SK-N-SH treated with all-trans-retinoic acid at 6 μM for 48 hours (cell line): ENCODE data around the gene SEC23A.
"Not testable (repeated sequence)": the region's sequence is repeated elsewhere in the genome, so short reads cannot be mapped to it uniquely, and the experiment has no call there.

Experiments used
- ATAC-seq: fragments of 200-7000 bp; cut with Tn5 transposase; 3 replicates; pipeline ENCODE4 v1.9.1; 2020; ENCODE audit warnings: mild to moderate bottlenecking, moderate library complexity
- ARNTL ChIP-seq: fragments of 450-650 bp; formaldehyde crosslinking; IDR thresholded peaks from 2 replicates; pipeline ENCODE4 v1.5.0; 2020; ENCODE audit warnings: low read depth, mild to moderate bottlenecking, moderate library complexity, borderline replicate concordance
- CREB5 ChIP-seq: fragments of 250-450 bp; sonication (Bioruptor Pico); IDR thresholded peaks from 2 replicates; pipeline ENCODE4 v1.5.1; 2020; ENCODE audit warnings: low read depth, mild to moderate bottlenecking, moderate library complexity
- CSDC2 ChIP-seq: fragments of 250-450 bp; sonication (Bioruptor Pico); IDR thresholded peaks from 2 replicates; pipeline ENCODE4 v1.5.0; 2020; ENCODE audit warnings: mild to moderate bottlenecking, moderate library complexity
- CSRNP3 ChIP-seq: fragments of 250-450 bp; sonication (Bioruptor Pico); IDR thresholded peaks from 2 replicates; pipeline ENCODE4 v1.5.1; 2021; ENCODE audit warnings: mild to moderate bottlenecking, moderate library complexity
- GLIS3 ChIP-seq: fragments of 250-450 bp; sonication (Bioruptor Pico); IDR thresholded peaks from 2 replicates; pipeline ENCODE4 v1.5.0; 2020; ENCODE audit warnings: mild to moderate bottlenecking, moderate library complexity
- OSR1 ChIP-seq: fragments of 250-450 bp; sonication (Bioruptor Pico); IDR thresholded peaks from 2 replicates; pipeline ENCODE4 v1.8.0; 2022; ENCODE audit warnings: moderate library complexity, mild to moderate bottlenecking, inconsistent platforms
- PATZ1 ChIP-seq: fragments of 250-450 bp; sonication (Bioruptor Pico); IDR thresholded peaks from 2 replicates; pipeline ENCODE4 v1.8.0; 2020; ENCODE audit warnings: mild to moderate bottlenecking, moderate library complexity, borderline replicate concordance
- POU6F1 ChIP-seq: fragments of 250-450 bp; sonication (Bioruptor Pico); IDR thresholded peaks from 2 replicates; pipeline ENCODE4 v1.8.0; 2021; ENCODE audit warnings: low read depth, mild to moderate bottlenecking, moderate library complexity, borderline replicate concordance
- PPARA ChIP-seq: fragments of 250-450 bp; sonication (Bioruptor Pico); IDR thresholded peaks from 2 replicates; pipeline ENCODE4 v1.5.0; 2020; ENCODE audit warnings: mild to moderate bottlenecking, borderline replicate concordance
- RARB ChIP-seq: fragments of 250-450 bp; sonication (Bioruptor Pico); IDR thresholded peaks from 2 replicates; pipeline ENCODE4 v1.8.0; 2021; ENCODE audit warnings: mild to moderate bottlenecking, moderate library complexity
- SNAI2 ChIP-seq: fragments of 250-450 bp; sonication (Bioruptor Pico); IDR thresholded peaks from 2 replicates; pipeline ENCODE4 v1.5.0; 2020; ENCODE audit warnings: mild to moderate bottlenecking, moderate library complexity
- TCF4 ChIP-seq: fragments of 250-450 bp; sonication (Bioruptor Pico); IDR thresholded peaks from 2 replicates; pipeline ENCODE4 v1.8.0; 2021; ENCODE audit warnings: mild to moderate bottlenecking, moderate library complexity, borderline replicate concordance
- TOX ChIP-seq: fragments of 250-450 bp; sonication (Bioruptor Pico); IDR thresholded peaks from 2 replicates; pipeline ENCODE4 v1.8.0; 2021; ENCODE audit warnings: mild to moderate bottlenecking, moderate library complexity, borderline replicate concordance
- TSHZ2 ChIP-seq: fragments of 250-450 bp; sonication (Bioruptor Pico); IDR thresholded peaks from 2 replicates; pipeline ENCODE4 v1.5.0; 2020; ENCODE audit warnings: mild to moderate bottlenecking, moderate library complexity
- ZC3H10 ChIP-seq: fragments of 250-450 bp; sonication (Bioruptor Pico); IDR thresholded peaks from 2 replicates; pipeline ENCODE4 v1.5.1; 2021; ENCODE audit warnings: mild to moderate bottlenecking, moderate library complexity
- ZFP3 ChIP-seq: fragments of 250-450 bp; sonication (Bioruptor Pico); IDR thresholded peaks from 2 replicates; pipeline ENCODE4 v1.5.0; 2020; ENCODE audit warnings: mild to moderate bottlenecking, moderate library complexity
- ZFP30 ChIP-seq: fragments of 450-650 bp; formaldehyde crosslinking; IDR thresholded peaks from 2 replicates; pipeline ENCODE4 v1.5.0; 2022; ENCODE audit warnings: mild to moderate bottlenecking, moderate library complexity
- ZNF565 ChIP-seq: fragments of 450-650 bp; formaldehyde crosslinking; conservative IDR thresholded peaks from 2 replicates; pipeline ENCODE4 v1.5.0; 2020; ENCODE audit warnings: low read depth, mild to moderate bottlenecking, moderate library complexity
- ZNF70 ChIP-seq: fragments of 450-650 bp; formaldehyde crosslinking; IDR thresholded peaks from 2 replicates; pipeline ENCODE4 v1.5.0; 2020; ENCODE audit warnings: mild to moderate bottlenecking, moderate library complexity
- ZNF8 ChIP-seq: fragments of 450-650 bp; formaldehyde crosslinking; IDR thresholded peaks from 2 replicates; pipeline ENCODE4 v1.5.0; 2020; ENCODE audit warnings: mild to moderate bottlenecking, moderate library complexity

Gene SEC23A

GRCh38 chr14:39023939-39024871 is 78.8 kb downstream of the SEC23A start:
- no peak for ATAC-seq
- TF ChIP-seq ZNF70 (CRISPR knock-in tag) (no peak), CREB5 (CRISPR knock-in tag) (no peak), TCF4 (CRISPR knock-in tag) (no peak), ARNTL (no peak), PPARA (CRISPR knock-in tag) (no peak), CSRNP3 (CRISPR knock-in tag) (no peak), PATZ1 (CRISPR knock-in tag) (no peak), TSHZ2 (no peak), TOX (CRISPR knock-in tag) (no peak), POU6F1 (no peak), GLIS3 (CRISPR knock-in tag) (no peak)

- ATAC-seq, result not testable (repeated sequence)
These were observed 85.7 kb downstream of the SEC23A start for GRCh38 chr14:39017096-39018016.

- no peak for ATAC-seq
- TF ChIP-seq ZFP30 (CRISPR knock-in tag) (no peak), RARB (CRISPR knock-in tag) (no peak), ZNF8 (CRISPR knock-in tag) (no peak), ZNF70 (CRISPR knock-in tag) (no peak), GLIS3 (CRISPR knock-in tag) (no peak)
- TF ChIP-seq, all 23 proteins: peak for 0
These were observed 86.3 kb downstream of the SEC23A start for GRCh38 chr14:39016733-39017095.

- ATAC-seq, result no peak
- TF ChIP-seq GLIS3 (CRISPR knock-in tag) (no peak), ZNF565 (CRISPR knock-in tag) (no peak), OSR1 (CRISPR knock-in tag) (no peak), ZNF8 (CRISPR knock-in tag) (no peak), ZNF70 (CRISPR knock-in tag) (no peak), PPARA (CRISPR knock-in tag) (no peak), RARB (CRISPR knock-in tag) (no peak), ZC3H10 (CRISPR knock-in tag) (no peak), CSDC2 (no peak), ZFP3 (CRISPR knock-in tag) (no peak), PATZ1 (CRISPR knock-in tag) (no peak), ARNTL (no peak), SNAI2 (CRISPR knock-in tag) (no peak), TCF4 (CRISPR knock-in tag) (no peak)
These were observed 87.0 kb downstream of the SEC23A start for GRCh38 chr14:39015964-39016577.
